Ishikawa (cell line): ENCODE data around the gene GLS2.

ENCODE experiments used
- ZBTB7A ChIP-seq: IDR thresholded peaks from 2 replicates; pipeline ENCODE4 v1.6.1; 2012; ENCODE audit warnings: low read depth
- TF ChIP-seq, protein P1 (sequence below): IDR thresholded peaks from 2 replicates; pipeline ENCODE4 v1.6.1; 2012; ENCODE audit warnings: low read depth, mild to moderate bottlenecking

DNA sequence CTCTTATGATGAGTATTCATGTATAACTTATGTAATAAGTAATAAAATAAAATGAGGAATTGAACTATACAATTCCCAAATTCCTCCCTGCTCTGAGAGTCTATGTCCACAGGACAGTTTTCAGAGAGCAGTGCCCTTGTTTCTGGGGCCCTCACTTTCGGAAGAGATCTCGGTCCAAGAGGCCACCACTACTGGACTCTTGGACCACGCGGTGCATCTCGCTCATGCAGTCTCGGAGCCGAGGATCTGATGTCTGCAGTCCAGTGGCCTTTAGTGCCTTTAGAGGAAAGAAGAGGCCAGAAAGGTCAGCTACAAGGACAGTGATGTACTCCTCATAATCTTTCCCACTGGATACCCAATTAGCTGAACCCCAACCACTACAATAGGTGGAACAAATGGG is 8.3 kb downstream of the GLS2 start:
- TF ChIP-seq, protein P1, sequence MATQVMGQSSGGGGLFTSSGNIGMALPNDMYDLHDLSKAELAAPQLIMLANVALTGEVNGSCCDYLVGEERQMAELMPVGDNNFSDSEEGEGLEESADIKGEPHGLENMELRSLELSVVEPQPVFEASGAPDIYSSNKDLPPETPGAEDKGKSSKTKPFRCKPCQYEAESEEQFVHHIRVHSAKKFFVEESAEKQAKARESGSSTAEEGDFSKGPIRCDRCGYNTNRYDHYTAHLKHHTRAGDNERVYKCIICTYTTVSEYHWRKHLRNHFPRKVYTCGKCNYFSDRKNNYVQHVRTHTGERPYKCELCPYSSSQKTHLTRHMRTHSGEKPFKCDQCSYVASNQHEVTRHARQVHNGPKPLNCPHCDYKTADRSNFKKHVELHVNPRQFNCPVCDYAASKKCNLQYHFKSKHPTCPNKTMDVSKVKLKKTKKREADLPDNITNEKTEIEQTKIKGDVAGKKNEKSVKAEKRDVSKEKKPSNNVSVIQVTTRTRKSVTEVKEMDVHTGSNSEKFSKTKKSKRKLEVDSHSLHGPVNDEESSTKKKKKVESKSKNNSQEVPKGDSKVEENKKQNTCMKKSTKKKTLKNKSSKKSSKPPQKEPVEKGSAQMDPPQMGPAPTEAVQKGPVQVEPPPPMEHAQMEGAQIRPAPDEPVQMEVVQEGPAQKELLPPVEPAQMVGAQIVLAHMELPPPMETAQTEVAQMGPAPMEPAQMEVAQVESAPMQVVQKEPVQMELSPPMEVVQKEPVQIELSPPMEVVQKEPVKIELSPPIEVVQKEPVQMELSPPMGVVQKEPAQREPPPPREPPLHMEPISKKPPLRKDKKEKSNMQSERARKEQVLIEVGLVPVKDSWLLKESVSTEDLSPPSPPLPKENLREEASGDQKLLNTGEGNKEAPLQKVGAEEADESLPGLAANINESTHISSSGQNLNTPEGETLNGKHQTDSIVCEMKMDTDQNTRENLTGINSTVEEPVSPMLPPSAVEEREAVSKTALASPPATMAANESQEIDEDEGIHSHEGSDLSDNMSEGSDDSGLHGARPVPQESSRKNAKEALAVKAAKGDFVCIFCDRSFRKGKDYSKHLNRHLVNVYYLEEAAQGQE: no peak
- TF ChIP-seq ZBTB7A: no peak
